ENCODE measurements around the gene SPATA6L.

- TF ChIP-seq E2F1 (CRISPR knock-in tag; IDR thresholded peaks at IDR 0.05) (no peak), PRDM15 (CRISPR knock-in tag; IDR thresholded peaks at IDR 0.05) (no peak), CTCF (IDR thresholded peaks at IDR 0.05) (no peak), AR (CRISPR knock-in tag; IDR thresholded peaks at IDR 0.05) (no peak), CREM (CRISPR knock-in tag; IDR thresholded peaks at IDR 0.05) (no peak), SMAD4 (CRISPR knock-in tag; IDR thresholded peaks at IDR 0.05) (no peak), ZBTB43 (CRISPR knock-in tag; IDR thresholded peaks at IDR 0.05) (no peak), JUN (CRISPR knock-in tag; IDR thresholded peaks at IDR 0.05) (no peak), HMGXB4 (CRISPR knock-in tag; IDR thresholded peaks at IDR 0.05) (no peak), TP53 (CRISPR knock-in tag; IDR thresholded peaks at IDR 0.05) (no peak), ESRRA (CRISPR knock-in tag; IDR thresholded peaks at IDR 0.05; ENCODE audit: borderline replicate concordance) (no peak), E2F4 (CRISPR knock-in tag; IDR thresholded peaks at IDR 0.05; ENCODE audit: borderline replicate concordance, low read depth) (no peak)
Measured at GRCh38 chr9:4668604-4669003, 2.3 kb upstream of the SPATA6L start.

All from WTC11 (cell line).